ENCODE measurements around the gene ADD1. TPM values are rescaled to one million over a fixed set of nuclear protein-coding genes. Genes with fewer than 3 reads are reported as not detected.

Gene ADD1
- total RNA-seq, 2 donors from 2014 or later: 216 to 239 TPM

- no peaks in the 10 kb centered on the region for H3K9me3 Mint-ChIP-seq
These were observed 39.8 kb upstream of the ADD1 start for GRCh38 chr4:2803624-2804448.

DNA sequence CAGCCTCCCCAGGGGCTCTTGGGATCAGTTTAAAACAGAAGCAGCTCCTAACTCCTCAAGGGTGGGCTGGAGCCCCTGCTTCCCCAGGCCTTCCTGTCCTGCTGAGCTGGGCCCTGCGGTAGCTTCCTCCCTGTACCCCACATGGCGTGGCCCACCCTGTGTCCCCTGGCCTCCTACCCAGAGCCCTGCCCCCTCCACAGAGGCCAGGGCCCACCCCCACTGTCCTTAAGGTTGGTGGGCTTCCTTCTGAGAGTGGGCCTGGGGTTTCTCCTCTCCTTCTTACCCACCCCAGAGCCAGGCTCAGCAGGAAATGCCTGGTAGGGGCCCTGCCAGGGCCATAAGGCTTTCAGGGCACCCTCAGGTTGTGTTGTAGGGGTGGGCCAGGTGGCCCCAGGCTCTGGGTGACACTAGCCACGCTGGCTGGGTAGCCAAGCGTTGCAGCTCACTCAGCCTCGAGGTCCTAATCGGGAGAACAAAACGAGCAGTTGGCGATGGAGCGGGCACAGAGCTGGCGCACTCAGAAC is 39.1 kb upstream of the ADD1 start:
- ATAC-seq (no peak), DNase-seq (ENCODE audit: low spot score in 2 of 2) (no peak)
- Mint-ChIP-seq H3K27ac (no peak overlapping the region), H3K36me3 (no peaks in the 10 kb centered on the region), H3K9me3 (no peaks in the 10 kb centered on the region)

More at GRCh38 chr4:2803624-2804448, 39.8 kb upstream of the ADD1 start:
- peak in 1 of 2 donors; percentile 22 for ATAC-seq
- no peak overlapping the region for H3K27ac Mint-ChIP-seq
- H3K36me3 Mint-ChIP-seq: no peaks in the 10 kb centered on the region
- DNase-seq (ENCODE audit: low spot score in 2 of 2): no peak

GRCh38 chr4:2804973-2805501 is 38.6 kb upstream of the ADD1 start:
- H3K36me3 Mint-ChIP-seq: no peaks in the 10 kb centered on the region
- ATAC-seq (no peak), DNase-seq (ENCODE audit: low spot score in 2 of 2) (no peak)
- no peaks in the 10 kb centered on the region for H3K9me3 Mint-ChIP-seq
- H3K27ac Mint-ChIP-seq: peak overlapping the region in 1 of 2 donors; percentile 64

- no peaks in the 10 kb centered on the region for H3K9me3 Mint-ChIP-seq
- H3K36me3 Mint-ChIP-seq: no peaks in the 10 kb centered on the region
- H3K27ac Mint-ChIP-seq: peak overlapping the region in 1 of 2 donors; percentile 64
- ATAC-seq (no peak), DNase-seq (ENCODE audit: low spot score in 2 of 2) (no peak)
These were observed 37.8 kb upstream of the ADD1 start for GRCh38 chr4:2805712-2806389.

DNA sequence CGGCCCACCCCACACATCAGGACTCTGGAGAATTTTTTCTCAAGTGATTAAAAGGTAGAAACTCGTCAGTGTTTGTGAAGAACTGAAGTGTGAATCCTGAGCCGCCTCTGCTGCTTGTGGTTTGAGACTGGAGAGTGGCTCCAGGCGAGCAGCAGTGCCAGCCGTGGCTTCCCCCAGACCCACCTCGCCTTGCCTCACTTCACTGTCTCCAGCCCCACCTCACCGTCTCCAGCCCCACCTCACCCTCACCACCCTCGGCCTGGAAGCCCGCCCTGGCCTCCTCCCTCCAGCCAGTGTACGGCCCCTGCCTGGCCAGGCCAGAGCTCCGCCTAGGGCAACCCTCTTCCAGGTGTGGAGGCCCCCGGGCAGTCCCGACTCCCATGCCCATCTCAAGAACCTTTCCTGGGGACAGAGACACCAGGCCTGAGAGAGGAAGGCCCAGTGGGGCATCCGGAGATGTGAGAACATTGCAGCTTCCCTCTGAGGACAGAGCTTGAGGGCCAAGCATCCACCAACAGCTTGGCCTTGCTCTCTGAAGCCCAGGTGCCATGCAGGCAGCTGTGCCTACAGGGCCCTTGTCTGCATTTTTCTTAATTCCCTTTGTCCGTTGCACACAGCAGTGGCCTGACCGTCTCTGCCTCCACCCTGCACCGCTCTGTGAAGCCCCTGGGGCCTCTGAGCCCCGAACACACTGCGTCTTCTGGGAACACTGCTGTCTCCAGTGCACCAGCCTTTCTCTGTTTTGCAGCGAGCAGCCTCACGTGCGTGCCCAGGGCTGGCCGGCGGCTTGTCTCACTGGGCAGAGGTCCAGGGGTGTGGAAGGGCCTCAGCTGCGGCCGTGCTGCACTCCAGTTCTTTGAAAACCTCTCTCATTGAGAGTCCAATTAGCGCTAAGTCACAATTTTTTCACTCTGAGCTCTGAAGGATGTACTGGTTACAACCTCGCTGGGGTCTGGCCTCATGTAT is 37.0 kb upstream of the ADD1 start:
- no peak overlapping the region for H3K27ac Mint-ChIP-seq
- DNase-seq (ENCODE audit: low spot score in 2 of 2): no peak
- H3K36me3 Mint-ChIP-seq: peaks cover under 1 to 1% of the 10 kb centered on the region in 2 donors
- ATAC-seq: no peak
- no peaks in the 10 kb centered on the region for H3K9me3 Mint-ChIP-seq

- ATAC-seq: no peak
- Mint-ChIP-seq H3K36me3 (peaks cover 8 to 10% of the 10 kb centered on the region in 2 donors), H3K27ac (no peak overlapping the region), H3K9me3 (no peaks in the 10 kb centered on the region)
- no peak for DNase-seq (ENCODE audit: low spot score in 2 of 2)
These were observed 36.1 kb upstream of the ADD1 start for GRCh38 chr4:2807571-2807970.

- H3K9me3 Mint-ChIP-seq: no peaks in the 10 kb centered on the region
- ATAC-seq (no peak), DNase-seq (ENCODE audit: low spot score in 2 of 2) (no peak)
- H3K36me3 Mint-ChIP-seq: peaks cover 12 to 14% of the 10 kb centered on the region in 2 donors
- no peak overlapping the region for H3K27ac Mint-ChIP-seq
These were observed 35.6 kb upstream of the ADD1 start for GRCh38 chr4:2808001-2808400.

DNA sequence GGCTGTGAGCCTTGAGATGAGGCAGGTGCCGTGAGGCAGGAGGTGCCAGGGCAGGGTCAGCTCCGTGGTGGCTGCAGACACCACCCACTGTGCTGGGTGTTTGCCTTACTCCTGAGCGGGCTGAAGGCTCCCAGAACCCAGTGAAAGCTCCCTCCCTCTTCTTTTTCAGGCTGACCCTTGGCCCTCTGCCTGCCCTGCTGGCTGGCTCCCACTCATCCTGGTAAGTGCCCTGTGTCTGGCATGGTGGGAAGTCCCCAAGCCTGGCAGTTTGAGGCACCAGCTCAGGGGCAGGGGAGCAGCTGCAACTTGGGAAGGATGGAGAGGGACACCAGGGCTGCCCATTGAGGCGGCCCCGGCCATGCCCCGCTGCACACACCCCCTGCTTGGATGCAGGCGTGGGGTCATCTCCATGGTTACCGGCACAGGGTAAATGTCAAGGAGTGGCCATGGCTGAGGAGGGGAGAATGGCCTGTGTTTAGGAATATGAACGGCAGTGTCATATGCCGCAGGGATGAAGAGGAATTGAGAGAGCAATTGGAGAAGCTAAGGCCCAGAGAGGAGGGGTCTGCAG is 33.9 kb upstream of the ADD1 start:
- H3K36me3 Mint-ChIP-seq: peaks cover 19 to 26% of the 10 kb centered on the region in 2 donors
- H3K9me3 Mint-ChIP-seq: no peaks in the 10 kb centered on the region

GRCh38 chr4:2810388-2810787 is 33.3 kb upstream of the ADD1 start:
- Mint-ChIP-seq H3K36me3 (peaks cover 19 to 32% of the 10 kb centered on the region in 2 donors), H3K27ac (no peak overlapping the region), H3K9me3 (no peaks in the 10 kb centered on the region)
- ATAC-seq: no peak
- no peak for DNase-seq (ENCODE audit: low spot score in 2 of 2)

More for the DNA sequence above, 33.9 kb upstream of the ADD1 start:
- DNase-seq (ENCODE audit: low spot score in 2 of 2): no peak
- no peak overlapping the region for H3K27ac Mint-ChIP-seq
- ATAC-seq: no peak

- DNase-seq (ENCODE audit: low spot score in 2 of 2) (peak; percentile 59 to 85), ATAC-seq (peak; percentile 74 to 91)
- H3K9me3 Mint-ChIP-seq: no peaks in the 10 kb centered on the region
- H3K36me3 Mint-ChIP-seq: peaks cover 19 to 46% of the 10 kb centered on the region in 2 donors
- H3K27ac Mint-ChIP-seq: peak overlapping the region; percentile 94 to 96
These were observed 31.6 kb upstream of the ADD1 start for GRCh38 chr4:2811830-2812611.

GRCh38 chr4:2812612-2813354 is 30.9 kb upstream of the ADD1 start:
- DNase-seq (ENCODE audit: low spot score in 2 of 2) (no peak), ATAC-seq (peak in 1 of 2 donors; percentile 25)
- Mint-ChIP-seq H3K36me3 (peaks cover 19 to 51% of the 10 kb centered on the region in 2 donors), H3K9me3 (no peaks in the 10 kb centered on the region), H3K27ac (peak overlapping the region; percentile 87 to 94)

- H3K36me3 Mint-ChIP-seq: peaks cover 19 to 51% of the 10 kb centered on the region in 2 donors
- DNase-seq (ENCODE audit: low spot score in 2 of 2): no peak
- ATAC-seq: peak in 1 of 2 donors; percentile 23
These were observed 29.9 kb upstream of the ADD1 start for GRCh38 chr4:2813446-2814405.

DNA sequence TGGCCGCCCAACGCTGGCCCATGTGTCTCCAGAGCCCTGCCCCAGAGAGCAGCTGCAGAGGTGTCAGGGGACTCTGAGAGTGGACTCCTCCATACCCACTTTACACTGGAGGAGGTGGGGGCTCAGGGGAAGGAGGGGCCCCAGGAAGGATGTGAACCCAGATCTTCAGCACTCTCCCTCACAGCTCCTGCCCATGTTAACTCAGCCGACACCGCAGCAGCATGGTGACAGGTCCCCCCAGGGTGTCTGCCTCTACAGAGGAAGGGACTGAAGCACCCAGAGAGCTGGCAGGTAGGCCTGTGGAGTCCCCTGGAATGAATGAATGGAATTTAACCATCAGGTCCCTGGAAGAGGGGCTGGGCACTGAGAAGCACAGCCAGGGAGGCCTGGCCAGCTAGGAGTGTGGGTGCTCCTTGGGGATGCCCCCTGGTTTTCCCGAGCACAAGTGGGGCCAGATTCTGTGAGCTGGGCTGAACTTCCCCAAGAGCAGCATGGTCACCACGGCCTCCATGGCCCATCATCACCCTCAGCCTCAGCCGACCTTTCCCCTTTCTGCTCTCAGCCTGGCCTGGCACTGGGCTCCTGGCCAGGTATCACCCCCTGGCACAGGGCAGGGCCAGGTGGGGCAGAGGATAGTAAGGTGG is 28.9 kb upstream of the ADD1 start:
- no peak for DNase-seq (ENCODE audit: low spot score in 2 of 2)
- Mint-ChIP-seq H3K27ac (no peak overlapping the region), H3K9me3 (no peaks in the 10 kb centered on the region), H3K36me3 (peaks cover 19 to 58% of the 10 kb centered on the region in 2 donors)
- ATAC-seq: no peak

More at GRCh38 chr4:2813446-2814405, 29.9 kb upstream of the ADD1 start:
- Mint-ChIP-seq H3K27ac (peak overlapping the region; percentile 87 to 94), H3K9me3 (no peaks in the 10 kb centered on the region)
